GM12878 (cell line): Measurements from ENCODE around the gene TCF7L1. TPM values are rescaled to one million over a fixed set of nuclear protein-coding genes. Genes with fewer than 3 reads are reported as not detected.

Source experiments
- ATAC-seq: fragments of 200-7000 bp; cut with Tn5 transposase; 3 replicates; pipeline ENCODE4 v1.9.1; 2020; ENCODE audit warnings: mild to moderate bottlenecking, moderate library complexity
- BruUV-seq: library from RNA; stranded (reverse); fragments of 400-500 nt; replicated peaks from 2 replicates; lab custom pipeline; 2021; lab: Mats Ljungman, UMichigan
- CTCF ChIA-PET: fragments of 300-600 bp; sonication (Branson Sonifier 250); formaldehyde crosslinking; extraction: SDS; loops from one replicate; lab custom pipeline; 2021; ENCODE audit warnings: inconsistent platforms; lab: Yijun Ruan, JAX
- POLR2A ChIA-PET: fragments of 350-600 bp; formaldehyde crosslinking; extraction: SDS; loops from one replicate; lab custom pipeline; 2021; ENCODE audit warnings: inconsistent platforms; lab: Charles Lee
- RAD21 ChIA-PET: fragments of 300-600 bp; sonication (Branson Sonifier 250); formaldehyde crosslinking; loops from one replicate; lab custom pipeline; 2023; ENCODE audit warnings: antibody characterized with exemption; ENCODE audit not compliant: unreplicated experiment; lab: Charles Lee
- SMC1A ChIA-PET: fragments of 300-600 bp; sonication (Branson Sonifier 250); formaldehyde crosslinking; loops from one replicate; lab custom pipeline; 2023; ENCODE audit not compliant: unreplicated experiment, uncharacterized antibody; lab: Charles Lee
- DNase-seq: peaks from one replicate; pipeline ENCODE4 v3.0.0-alpha.2; 2011; ENCODE audit warnings: low read depth, low spot score
- FAIRE-seq: peaks from 3 replicates; lab custom pipeline; 2011; peaks lifted over from hg19 to GRCh38; lab: Jason Lieb, UNC
- H2AFZ ChIP-seq: 2 replicates; pipeline ENCODE4 v1.6.0; 2011; ENCODE audit warnings: low read depth, low read length, control low read depth; ENCODE audit not compliant: control insufficient read depth
- H3K27ac ChIP-seq: 2 replicates; pipeline ENCODE4 v1.5.1; 2011; ENCODE audit warnings: control low read depth; ENCODE audit not compliant: control insufficient read depth, insufficient read depth
- H3K27me3 ChIP-seq, 2 experiments: replicated peaks in 1 of 2; 2 replicates each; pipeline versions ENCODE4 v1.6.0 to v1.6.1; 2011; ENCODE audit warnings: low read length in 1 of 2; ENCODE audit not compliant: control insufficient read depth in 2 of 2, insufficient read depth in 2 of 2
- H3K36me3 ChIP-seq, 2 experiments: 2 replicates each; pipeline ENCODE4 v1.5.1; 2011; ENCODE audit warnings: low read length in 1 of 2; ENCODE audit not compliant: control insufficient read depth in 2 of 2, insufficient read depth in 2 of 2
- H3K4me1 ChIP-seq: 2 replicates; pipeline ENCODE4 v1.6.1; 2011; ENCODE audit warnings: mild to moderate bottlenecking, low read length, moderate library complexity, mixed read lengths; ENCODE audit not compliant: control insufficient read depth, insufficient read depth
- H3K4me2 ChIP-seq: 2 replicates; pipeline ENCODE4 v1.6.0; 2011; ENCODE audit warnings: control low read depth; ENCODE audit not compliant: control insufficient read depth, insufficient read depth
- H3K4me3 ChIP-seq: fragments of 200-600 bp; sonication (generic); 2 replicates; pipeline ENCODE4 v1.5.1; 2016
- H3K79me2 ChIP-seq: 2 replicates; pipeline ENCODE4 v1.6.0; 2011; ENCODE audit warnings: low read length; ENCODE audit not compliant: control insufficient read depth, insufficient read depth
- H3K9ac ChIP-seq: 2 replicates; pipeline ENCODE4 v1.8.0; 2011; ENCODE audit warnings: low read length, control low read depth, mixed read lengths; ENCODE audit not compliant: control insufficient read depth, insufficient read depth
- H3K9me3 ChIP-seq: replicated peaks from 3 replicates; pipeline ENCODE4 v1.5.1; 2011; ENCODE audit warnings: mild to moderate bottlenecking, low read length; ENCODE audit not compliant: control insufficient read depth, insufficient read depth
- H4K20me1 ChIP-seq: 2 replicates; pipeline ENCODE4 v1.6.0; 2011; ENCODE audit not compliant: control insufficient read depth, insufficient read depth
- ATF2 ChIP-seq: IDR thresholded peaks from 2 replicates; pipeline ENCODE4 v1.6.1; 2012; ENCODE audit warnings: low read length, inconsistent platforms
- BMI1 ChIP-seq: fragments of 450-650 bp; IDR thresholded peaks from 2 replicates; pipeline ENCODE4 v1.6.1; 2016; ENCODE audit warnings: mild to moderate bottlenecking, moderate library complexity, borderline replicate concordance
- HDAC6 ChIP-seq: fragments of 200-600 bp; sonication (generic); IDR thresholded peaks from one replicate; pipeline ENCODE4 v1.8.0; 2017; ENCODE audit warnings: antibody characterized with exemption; ENCODE audit not compliant: unreplicated experiment
- JUND ChIP-seq: IDR thresholded peaks from 2 replicates; pipeline ENCODE4 v1.6.1; 2012; ENCODE audit warnings: low read depth, mild to moderate bottlenecking, low read length, improper control_type of control experiment, moderate library complexity
- NFXL1 ChIP-seq: fragments of 450-650 bp; IDR thresholded peaks from 2 replicates; pipeline ENCODE4 v1.6.1; 2017; ENCODE audit warnings: antibody characterized with exemption, mild to moderate bottlenecking, borderline replicate concordance
- POLR2AphosphoS2 ChIP-seq: IDR thresholded peaks from 2 replicates; pipeline ENCODE4 v1.6.1; 2011; ENCODE audit warnings: low read depth, mild to moderate bottlenecking, low read length, improper control_type of control experiment, moderate library complexity
- SIX5 ChIP-seq: IDR thresholded peaks from 2 replicates; pipeline ENCODE4 v1.6.1; 2011; ENCODE audit warnings: mild to moderate bottlenecking, low read depth, low read length, moderate library complexity; ENCODE audit not compliant: severe bottlenecking
- WRNIP1 ChIP-seq: IDR thresholded peaks from 2 replicates; pipeline ENCODE4 v1.6.1; 2011; ENCODE audit warnings: low read depth, low read length, improper control_type of control experiment, borderline replicate concordance
- WGBS: methylation state at CpG from one replicate; pipeline ENCODE4 v1.1.6; 2016; ENCODE audit warnings: low lambda C conversion rate; ENCODE audit not compliant: insufficient replicate concordance, insufficient coverage; ENCODE audit errors: missing lambda C conversion rate; 5-methylcytosine and 5-hydroxymethylcytosine counted together
- in situ Hi-C: fragments of 300-500 bp; cut with MboI; formaldehyde crosslinking; loops from 9 replicates; pipeline ENCODE4 v1.14.3; 2018; ENCODE audit warnings: mixed read lengths
- intact Hi-C: fragments of 100-400 bp; cut with micrococcal nuclease; formaldehyde crosslinking; loops from one replicate; pipeline ENCODE4 v1.14.2; 2022; ENCODE audit not compliant: unreplicated experiment
- polyA plus RNA-seq, 11 experiments: library from polyadenylated mRNA; depleted of rRNA in 4 of 11; unstranded in 6 of 11; stranded (reverse) in 5 of 11; fragments of >200 nt; fragmentation: Nextera tagmentation in 4 of 11; fragmentation: Illumina TruSeq in 1 of 11; extraction: Ambion mirVana in 4 of 11; extraction: Trizol in 1 of 11; gene quantifications; 1 replicate in 1 of 11; 2 replicates in 10 of 11; pipeline versions ENCODE4 v1.2.1 to v1.2.3, GENCODE V29; 2011 to 2016; ENCODE audit warnings: inconsistent platforms in 2 of 11, missing spikeins in 2 of 11, low read depth in 1 of 11
- total RNA-seq, 4 experiments: library from RNA; depleted of rRNA in 3 of 4; stranded (reverse); fragments of >200 nt in 3 of 4; fragmentation: Illumina TruSeq in 1 of 4; extraction: Trizol in 1 of 4; gene quantifications; 2 replicates each; pipeline versions ENCODE4 v1.2.1 to v1.2.3, GENCODE V29; 2013 to 2021

Gene TCF7L1
- total and polyA plus RNA-seq, 10 of the 15 experiments (the other 5 are each of a cell fraction or from before 2014, with no cell fraction given): 0.03 to 0.11 (median 0.10) TPM; not detected in 7

GRCh38 chr2:85212841-85213240 is 79.6 kb downstream of the TCF7L1 start:
- no TSS peak for BruUV-seq
- ChIA-PET POLR2A (no interaction called here), RAD21 (no interaction called here), SMC1A (no interaction called here), CTCF (no interaction called here)
- WGBS: 0% methylated on average over 3 of the region's 3 CpGs
- H3K27me3 ChIP-seq: peaks cover 1 to 2% of the 10 kb centered on the region in 2 experiments; a peak in 2 of 4 replicates
- no peaks in the 10 kb centered on the region for H3K4me1 ChIP-seq
- FAIRE-seq: no peak
- no peak overlapping the region for H3K4me2 ChIP-seq
- ATAC-seq: no peak
- no peaks in the 10 kb centered on the region for H3K9me3 ChIP-seq
- no peaks in the 10 kb centered on the region for H3K79me2 ChIP-seq
- no peaks in the 10 kb centered on the region; the same call in 1 of the 2 replicates for H4K20me1 ChIP-seq
- H2AFZ ChIP-seq: no peak overlapping the region
- H3K4me3 ChIP-seq: no peak overlapping the region
- in situ Hi-C loops: no loop called here
- TF ChIP-seq POLR2AphosphoS2: no peak
- TF ChIP-seq BMI1: no peak
- TF ChIP-seq JUND: no peak
- TF ChIP-seq NFXL1: no peak
- no peak for TF ChIP-seq ATF2
- TF ChIP-seq WRNIP1: no peak
- no peak for TF ChIP-seq HDAC6
- TF ChIP-seq SIX5: no peak
- intact Hi-C loops: no loop called here
- no peak overlapping the region for H3K27ac ChIP-seq
- H3K36me3 ChIP-seq: no peaks in the 10 kb centered on the region
- DNase-seq: no peak
- no peak overlapping the region for H3K9ac ChIP-seq
